ENCODE data around the gene SNRK. TPM values are rescaled to one million over a fixed set of nuclear protein-coding genes. Genes with fewer than 3 reads are reported as not detected.

Gene SNRK
- total RNA-seq, 1 experiment from 2014 or later: 14.4 TPM

DNA sequence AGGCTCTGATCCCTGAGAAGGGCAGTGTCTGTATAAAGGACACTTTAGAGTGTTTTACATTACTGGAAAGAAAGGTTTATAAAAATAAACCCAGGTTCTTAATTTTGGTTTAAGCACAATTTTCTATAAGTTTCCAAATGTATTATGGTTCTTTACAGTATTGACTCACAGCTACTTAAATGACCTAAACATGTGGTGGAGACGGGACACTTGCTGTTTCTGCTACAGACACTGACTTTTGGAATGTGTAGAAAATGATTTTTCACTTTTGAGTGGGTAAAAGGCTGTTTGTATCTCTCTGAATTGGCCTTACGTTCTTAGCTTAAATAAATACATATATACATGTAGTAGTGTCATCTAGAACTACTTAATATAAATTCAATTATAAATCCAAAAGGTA, 55.4 kb downstream of the SNRK start:
- ChIA-PET POLR2A (ENCODE audit: unreplicated experiment) (no interaction called here), CTCF (no interaction called here)
- Histone ChIP-seq H3K9me2 (ENCODE audit: insufficient read depth) (no peaks in the 10 kb centered on the region), H4K20me1 (ENCODE audit: insufficient read depth) (no peaks in the 10 kb centered on the region), H3K79me2 (ENCODE audit: low read depth) (no peaks in the 10 kb centered on the region), H3K27ac (no peak overlapping the region), H3K4me3 (no peak overlapping the region), H3K9me3 (ENCODE audit: insufficient read depth, low read depth) (peaks cover 15% of the 10 kb centered on the region), H3K4me2 (no peak overlapping the region), H3K4me1 (replicated peaks; ENCODE audit: insufficient read depth) (no peaks in the 10 kb centered on the region), H3K27me3 (ENCODE audit: insufficient read depth, low read depth) (no peaks in the 10 kb centered on the region), H2AFZ (no peak overlapping the region), H3F3A (ENCODE audit: insufficient read depth, low read depth) (no peaks in the 10 kb centered on the region), H3K36me3 (ENCODE audit: low read depth) (peaks cover 28% of the 10 kb centered on the region)
- BruUV-seq (replicated peaks): no TSS peak
- TF ChIP-seq, protein P1, sequence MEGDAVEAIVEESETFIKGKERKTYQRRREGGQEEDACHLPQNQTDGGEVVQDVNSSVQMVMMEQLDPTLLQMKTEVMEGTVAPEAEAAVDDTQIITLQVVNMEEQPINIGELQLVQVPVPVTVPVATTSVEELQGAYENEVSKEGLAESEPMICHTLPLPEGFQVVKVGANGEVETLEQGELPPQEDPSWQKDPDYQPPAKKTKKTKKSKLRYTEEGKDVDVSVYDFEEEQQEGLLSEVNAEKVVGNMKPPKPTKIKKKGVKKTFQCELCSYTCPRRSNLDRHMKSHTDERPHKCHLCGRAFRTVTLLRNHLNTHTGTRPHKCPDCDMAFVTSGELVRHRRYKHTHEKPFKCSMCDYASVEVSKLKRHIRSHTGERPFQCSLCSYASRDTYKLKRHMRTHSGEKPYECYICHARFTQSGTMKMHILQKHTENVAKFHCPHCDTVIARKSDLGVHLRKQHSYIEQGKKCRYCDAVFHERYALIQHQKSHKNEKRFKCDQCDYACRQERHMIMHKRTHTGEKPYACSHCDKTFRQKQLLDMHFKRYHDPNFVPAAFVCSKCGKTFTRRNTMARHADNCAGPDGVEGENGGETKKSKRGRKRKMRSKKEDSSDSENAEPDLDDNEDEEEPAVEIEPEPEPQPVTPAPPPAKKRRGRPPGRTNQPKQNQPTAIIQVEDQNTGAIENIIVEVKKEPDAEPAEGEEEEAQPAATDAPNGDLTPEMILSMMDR (conservative IDR thresholded peaks at IDR 0.05): no peak
- no peak for TF ChIP-seq EZH2 (IDR thresholded peaks at IDR 0.05; ENCODE audit: low read depth)
- no peak for DNase-seq
- intact Hi-C loops (cut with micrococcal nuclease; ENCODE audit: unreplicated experiment): no loop called here

GRCh38 chr3:43343185-43343584, 56.8 kb downstream of the SNRK start:
- Histone ChIP-seq H2AFZ (no peak overlapping the region), H3K4me3 (no peak overlapping the region), H3K4me2 (no peak overlapping the region), H4K20me1 (ENCODE audit: insufficient read depth) (no peaks in the 10 kb centered on the region), H3K27ac (no peak overlapping the region), H3K27me3 (ENCODE audit: insufficient read depth, low read depth) (no peaks in the 10 kb centered on the region), H3K9me3 (ENCODE audit: insufficient read depth, low read depth) (0 out of 2 replicates have a peak, but pooled peaks cover 8% of the 10 kb centered on the region), H3K79me2 (ENCODE audit: low read depth) (no peaks in the 10 kb centered on the region), H3K4me1 (replicated peaks; ENCODE audit: insufficient read depth) (no peaks in the 10 kb centered on the region), H3K9me2 (ENCODE audit: insufficient read depth) (no peaks in the 10 kb centered on the region), H3F3A (ENCODE audit: insufficient read depth, low read depth) (no peaks in the 10 kb centered on the region), H3K36me3 (ENCODE audit: low read depth) (peaks cover 17% of the 10 kb centered on the region)
- no peak for DNase-seq
- intact Hi-C loops (cut with micrococcal nuclease; ENCODE audit: unreplicated experiment): no loop called here
- ChIA-PET POLR2A (ENCODE audit: unreplicated experiment) (no interaction called here), CTCF (no interaction called here)
- TF ChIP-seq, protein P1 (conservative IDR thresholded peaks at IDR 0.05): no peak
- no peak for TF ChIP-seq EZH2 (IDR thresholded peaks at IDR 0.05; ENCODE audit: low read depth)
- BruUV-seq (replicated peaks): no TSS peak

GRCh38 chr3:43343815-43344214, 57.5 kb downstream of the SNRK start:
- ChIA-PET CTCF (no interaction called here), POLR2A (ENCODE audit: unreplicated experiment) (no interaction called here)
- intact Hi-C loops (cut with micrococcal nuclease; ENCODE audit: unreplicated experiment): no loop called here
- Histone ChIP-seq H3F3A (ENCODE audit: insufficient read depth, low read depth) (no peaks in the 10 kb centered on the region), H3K4me2 (no peak overlapping the region), H3K4me3 (no peak overlapping the region), H4K20me1 (ENCODE audit: insufficient read depth) (no peaks in the 10 kb centered on the region), H3K9me3 (ENCODE audit: insufficient read depth, low read depth) (0 out of 2 replicates have a peak, but pooled peaks cover 2% of the 10 kb centered on the region), H2AFZ (no peak overlapping the region), H3K9me2 (ENCODE audit: insufficient read depth) (no peaks in the 10 kb centered on the region), H3K27me3 (ENCODE audit: insufficient read depth, low read depth) (no peaks in the 10 kb centered on the region), H3K4me1 (replicated peaks; ENCODE audit: insufficient read depth) (no peaks in the 10 kb centered on the region), H3K27ac (no peak overlapping the region), H3K79me2 (ENCODE audit: low read depth) (no peaks in the 10 kb centered on the region), H3K36me3 (ENCODE audit: low read depth) (peaks cover 12% of the 10 kb centered on the region; the same call in 1 of the 2 replicates)
- no TSS peak for BruUV-seq (replicated peaks)
- DNase-seq: no peak
- TF ChIP-seq, protein P1 (conservative IDR thresholded peaks at IDR 0.05): no peak
